ENCODE data around the gene APBA3. TPM values are rescaled to one million over a fixed set of nuclear protein-coding genes. Genes with fewer than 3 reads are reported as not detected.
A peak's percentile ranks its signal among the peaks of the same experiment; 100 is the strongest.

APBA3 gene
- total RNA-seq, 3 donors from 2014 or later (not counting 1 experiment from before 2014, with no cell fraction given): 39.9 to 53.6 (median 43.8) TPM

GRCh38 chr19:3775374-3775711 lies 13.9 kb upstream of the APBA3 start:
- TF ChIP-seq CTCF (IDR thresholded peaks at IDR 0.05): no peak
- H3K27me3 ChIP-seq (ENCODE audit: control insufficient read depth, insufficient read depth, low read length): no peaks in the 10 kb centered on the region
- Mint-ChIP-seq H3K27me3 (ENCODE audit: low read depth in 2 of 2) (no peaks in the 10 kb centered on the region), H3K9me3 (no peaks in the 10 kb centered on the region), H3K4me1 (peaks cover 0 to 26% of the 10 kb centered on the region in 2 donors), H3K27ac (no peak overlapping the region), H3K4me3 (no peak overlapping the region), H3K36me3 (no peaks in the 10 kb centered on the region)
- peaks cover 5% of the 10 kb centered on the region for H3K4me1 ChIP-seq (ENCODE audit: control insufficient read depth, insufficient read depth, low read length)
- DNase-seq (no peak), ATAC-seq (no peak)
- 88% methylated on average over 2 of the region's 2 CpGs for WGBS (ENCODE audit: insufficient coverage)
- H3K4me3 ChIP-seq (ENCODE audit: low read length): no peak overlapping the region
- H3K36me3 ChIP-seq (ENCODE audit: control insufficient read depth, insufficient read depth, low read length): peaks cover 22% of the 10 kb centered on the region
- no peaks in the 10 kb centered on the region for H3K9me3 ChIP-seq (ENCODE audit: control insufficient read depth, insufficient read depth, low read length)
- no peak overlapping the region for H3K27ac ChIP-seq (ENCODE audit: low read length)
- intact Hi-C loops (cut with micrococcal nuclease): no loop called here

GRCh38 chr19:3774621-3775373 lies 13.3 kb upstream of the APBA3 start:
- no peak for DNase-seq

GRCh38 chr19:3773814-3774515 lies 12.5 kb upstream of the APBA3 start:
- no peak overlapping the region for H3K4me3 Mint-ChIP-seq
- peak overlapping the region in 1 of 2 donors; percentile 15 for H3K27ac Mint-ChIP-seq
- ATAC-seq: no peak
- Histone ChIP-seq H3K27me3 (ENCODE audit: control insufficient read depth, insufficient read depth, low read length) (no peaks in the 10 kb centered on the region), H3K9me3 (ENCODE audit: control insufficient read depth, insufficient read depth, low read length) (no peaks in the 10 kb centered on the region), H3K36me3 (ENCODE audit: control insufficient read depth, insufficient read depth, low read length) (peaks cover 19% of the 10 kb centered on the region), H3K4me3 (ENCODE audit: low read length) (no peak overlapping the region), H3K4me1 (ENCODE audit: control insufficient read depth, insufficient read depth, low read length) (peaks cover 5% of the 10 kb centered on the region), H3K27ac (ENCODE audit: low read length) (no peak overlapping the region)
- DNase-seq: no peak
- no peaks in the 10 kb centered on the region for H3K9me3 Mint-ChIP-seq
- H3K27me3 Mint-ChIP-seq (ENCODE audit: low read depth in 2 of 2): no peaks in the 10 kb centered on the region
- no peak for TF ChIP-seq CTCF (IDR thresholded peaks at IDR 0.05)
- intact Hi-C loops (cut with micrococcal nuclease): no loop called here
- WGBS (ENCODE audit: insufficient coverage): 90% methylated on average over 12 of the region's 12 CpGs
- H3K36me3 Mint-ChIP-seq: no peaks in the 10 kb centered on the region
- H3K4me1 Mint-ChIP-seq: peaks cover 0 to 26% of the 10 kb centered on the region in 2 donors

More at GRCh38 chr19:3774621-3775373, 13.3 kb upstream of the APBA3 start:
- H3K36me3 Mint-ChIP-seq: no peaks in the 10 kb centered on the region
- Histone ChIP-seq H3K9me3 (ENCODE audit: control insufficient read depth, insufficient read depth, low read length) (no peaks in the 10 kb centered on the region), H3K4me1 (ENCODE audit: control insufficient read depth, insufficient read depth, low read length) (peaks cover 5% of the 10 kb centered on the region), H3K27ac (ENCODE audit: low read length) (no peak overlapping the region), H3K4me3 (ENCODE audit: low read length) (no peak overlapping the region), H3K27me3 (ENCODE audit: control insufficient read depth, insufficient read depth, low read length) (no peaks in the 10 kb centered on the region), H3K36me3 (ENCODE audit: control insufficient read depth, insufficient read depth, low read length) (peaks cover 22% of the 10 kb centered on the region)
- intact Hi-C loops (cut with micrococcal nuclease): no loop called here
- peak overlapping the region in 1 of 2 donors; percentile 15 for H3K27ac Mint-ChIP-seq
- ATAC-seq: no peak
- TF ChIP-seq CTCF (IDR thresholded peaks at IDR 0.05): no peak
- no peak overlapping the region for H3K4me3 Mint-ChIP-seq
- H3K9me3 Mint-ChIP-seq: no peaks in the 10 kb centered on the region
- WGBS (ENCODE audit: insufficient coverage): 76% methylated on average over 24 of the region's 25 CpGs
- no peaks in the 10 kb centered on the region for H3K27me3 Mint-ChIP-seq (ENCODE audit: low read depth in 2 of 2)
- H3K4me1 Mint-ChIP-seq: peaks cover 0 to 26% of the 10 kb centered on the region in 2 donors

Measured in natural killer cell (primary cell).